Mucosa of descending colon (tissue), 3 donors: ENCODE measurements around the gene GPR37L1. TPM values are rescaled to one million over a fixed set of nuclear protein-coding genes. Genes with fewer than 3 reads are reported as not detected.

Experiments
- ATAC-seq: fragments of 200-7000 bp; cut with Tn5 transposase; one replicate; pipeline ENCODE4 v1.9.1; 2020; ENCODE audit warnings: mild to moderate bottlenecking, moderate library complexity
- DNase-seq, 3 donors: peaks; one replicate each; pipeline ENCODE4 v3.0.0-alpha.2; 2020
- H3K36me3 ChIP-seq: fragments of 200-600 bp; one replicate; pipeline ENCODE4 v1.8.0; 2021; ENCODE audit warnings: low read depth, mild to moderate bottlenecking
- H3K4me1 ChIP-seq: fragments of 200-600 bp; one replicate; pipeline ENCODE4 v1.8.0; 2021; ENCODE audit warnings: low read depth, mild to moderate bottlenecking
- H3K4me3 ChIP-seq: fragments of 200-600 bp; one replicate; pipeline ENCODE4 v1.8.0; 2021; ENCODE audit warnings: mild to moderate bottlenecking
- H3K9me3 ChIP-seq: fragments of 200-600 bp; one replicate; pipeline ENCODE4 v1.8.0; 2021; ENCODE audit warnings: mild to moderate bottlenecking
- CTCF ChIP-seq: fragments of 200-600 bp; IDR thresholded peaks from one replicate; pipeline ENCODE4 v1.8.0; 2022; ENCODE audit warnings: antibody characterized with exemption, mild to moderate bottlenecking
- intact Hi-C, 2 donors: fragments of 100-400 bp; cut with DNase I in 1 of 2; cut with micrococcal nuclease in 1 of 2; formaldehyde crosslinking; loops; one replicate each; pipeline versions ENCODE4 v1.11.0 to v1.11.1; 2022; cut with DNase I, micrococcal nuclease
- total RNA-seq, 3 donors: library from RNA; stranded (reverse); fragmentation: NEBNext Ultra II Directional in 2 of 3; extraction: Animal tissue kit (Norgen Biotek cat#: 25700) in 2 of 3; gene quantifications; one replicate each; pipeline versions ENCODE4 v1.2.1 to v1.2.4, GENCODE V29; 2021 to 2023
- donor health status: DM: no; HTN: no; CAD: no; lungs with moderate emphysema.
- donor health status: DM: no; HTN: no; CAD: no.
- donor health status: DM: no; HTN: yes; CAD: no.

Gene GPR37L1
- total RNA-seq, 3 donors from 2014 or later, result 2.4 to 3.5 (median 2.9) TPM

GRCh38 chr1:202182040-202182877 is 59.5 kb downstream of the GPR37L1 start:
- ATAC-seq (no peak), DNase-seq (no peak)
- H3K4me3 ChIP-seq, result no peak overlapping the region
- intact Hi-C loops, result loop anchor here in 1 of 2 donors (10.0 kb wide), 2 partner anchors 133 to 533 kb away; partner anchors contain the start of gene SYT2
- no peaks in the 10 kb centered on the region for H3K9me3 ChIP-seq
- H3K4me1 ChIP-seq, result peaks cover 5% of the 10 kb centered on the region
- no peak for TF ChIP-seq CTCF
- no peaks in the 10 kb centered on the region for H3K36me3 ChIP-seq

Other genes starting within 250 kb of the GPR37L1 start
- gene SHISA4, start 234.0 kb upstream of the GPR37L1 start, total RNA-seq, result 10 to 100 TPM in 1 of 3 donors, 1 to 10 TPM in 2; 1.2 to 12.4 (median 4.0) TPM
- gene LMOD1, start 176.4 kb upstream of the GPR37L1 start, total RNA-seq, result 100 to 1,000 TPM in 1 of 3 donors, 10 to 100 TPM in 2; 11.6 to 442 (median 37.4) TPM
- gene TIMM17A, start 167.4 kb upstream of the GPR37L1 start, total RNA-seq, result 10 to 100 TPM; 41.1 to 59.5 (median 49.9) TPM
- 100 to 1,000 TPM in 2 of 3 donors, 10 to 100 TPM in 1; 71.5 to 151 (median 132) TPM for gene RNPEP, start 140.3 kb upstream of the GPR37L1 start, total RNA-seq
- 1,000 to 10,000 TPM in 2 of 3 donors, 100 to 1,000 TPM in 1; 623 to 1,741 (median 1,105) TPM for gene ELF3, start 112.3 kb upstream of the GPR37L1 start, total RNA-seq
- 10 to 100 TPM; 36.3 to 69.6 (median 41.2) TPM for gene ARL8A, start 21.8 kb downstream of the GPR37L1 start, total RNA-seq
- 1 to 10 TPM; 5.0 to 6.3 (median 6.1) TPM for gene PTPN7, start 37.7 kb downstream of the GPR37L1 start, total RNA-seq
- gene LGR6, start 70.9 kb downstream of the GPR37L1 start, total RNA-seq, result 1 to 10 TPM in 2 of 3 donors, under 1 TPM in 1; 0.66 to 4.2 (median 1.3) TPM
- 10 to 100 TPM in 1 of 3 donors, 1 to 10 TPM in 2; 4.9 to 13.7 (median 6.7) TPM for gene UBE2T, start 219.0 kb downstream of the GPR37L1 start, total RNA-seq
- gene PPP1R12B, start 225.8 kb downstream of the GPR37L1 start, total RNA-seq, result 100 to 1,000 TPM in 1 of 3 donors, 10 to 100 TPM in 2; 80.9 to 655 (median 89.0) TPM